ELR (cell line): Measurements from ENCODE around the gene LRRFIP1.
"Not testable (repeated sequence)": the region's sequence is repeated elsewhere in the genome, so short reads cannot be mapped to it uniquely, and the experiment has no call there.

Experiments used
- DNase-seq: peaks from one replicate; pipeline ENCODE4 v3.0.0-alpha.2; 2015; ENCODE audit warnings: low read depth

Gene LRRFIP1

DNA sequence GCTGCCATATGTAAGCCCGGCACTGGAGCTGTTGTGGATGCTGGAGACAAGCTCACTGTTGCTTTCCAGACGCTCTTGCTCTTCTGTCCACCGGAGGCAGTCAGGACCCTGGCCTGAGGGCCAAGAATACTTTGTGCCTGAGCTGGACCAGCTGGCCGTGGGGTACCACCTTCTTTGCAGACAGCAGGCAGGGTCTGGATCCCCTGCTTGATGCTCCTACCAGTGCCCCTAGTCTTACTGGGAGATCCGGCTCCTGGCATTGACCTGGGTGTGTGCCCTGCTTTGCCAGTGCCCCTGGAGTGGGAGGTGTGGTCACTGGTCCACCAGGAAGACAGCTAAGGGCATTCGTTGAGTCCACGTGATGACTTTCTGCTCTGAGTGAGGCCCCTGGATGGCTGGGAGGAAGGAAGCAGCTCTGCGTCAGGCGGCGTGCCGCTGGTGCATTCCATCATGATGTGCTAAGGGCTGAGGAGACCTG is 59.3 kb downstream of the LRRFIP1 start:
- DNase-seq, result peak; percentile 57

DNA sequence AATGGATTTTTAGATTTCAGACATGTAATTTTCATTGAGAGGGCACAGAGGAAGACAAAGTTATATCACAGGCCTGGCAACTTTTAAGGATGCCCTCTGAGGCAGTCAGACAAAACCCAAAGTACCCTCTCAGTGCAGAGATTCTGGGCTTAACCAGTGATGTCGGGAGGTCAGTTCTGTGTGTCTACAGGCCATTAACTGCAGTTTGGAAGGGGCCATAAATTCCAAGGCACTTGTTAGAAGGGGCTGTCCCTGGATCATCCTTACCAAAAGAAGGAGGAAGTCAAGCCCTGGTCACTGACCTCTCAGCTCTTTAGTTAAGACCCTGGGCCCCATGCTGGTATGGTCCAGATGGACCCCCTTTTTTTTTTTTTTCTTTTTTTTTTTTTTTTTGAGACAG is 60.7 kb downstream of the LRRFIP1 start:
- DNase-seq, result peak; percentile 40

DNA sequence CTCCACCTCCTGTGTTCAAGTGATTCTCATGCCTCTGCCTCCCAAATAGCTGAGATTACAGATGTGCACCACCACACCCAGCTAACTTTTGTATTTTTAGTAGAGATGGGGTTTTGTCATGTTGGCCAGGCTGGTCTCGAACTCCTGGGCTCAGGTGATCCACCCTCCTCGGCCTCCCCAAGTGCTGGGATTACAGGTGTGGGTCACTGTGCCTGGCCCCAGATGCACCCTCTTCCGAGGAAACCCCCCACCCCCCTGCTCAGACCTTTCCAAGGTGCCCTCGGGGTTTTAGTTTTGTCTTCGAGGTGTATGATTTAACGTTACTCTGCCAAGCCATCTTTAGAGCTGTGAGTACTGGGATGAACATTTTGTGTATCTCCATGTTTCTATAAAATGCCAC is 61.2 kb downstream of the LRRFIP1 start:
- DNase-seq, result not testable (repeated sequence)

GRCh38 chr2:237689336-237690131 is 62.1 kb downstream of the LRRFIP1 start:
- DNase-seq, result no peak

DNA sequence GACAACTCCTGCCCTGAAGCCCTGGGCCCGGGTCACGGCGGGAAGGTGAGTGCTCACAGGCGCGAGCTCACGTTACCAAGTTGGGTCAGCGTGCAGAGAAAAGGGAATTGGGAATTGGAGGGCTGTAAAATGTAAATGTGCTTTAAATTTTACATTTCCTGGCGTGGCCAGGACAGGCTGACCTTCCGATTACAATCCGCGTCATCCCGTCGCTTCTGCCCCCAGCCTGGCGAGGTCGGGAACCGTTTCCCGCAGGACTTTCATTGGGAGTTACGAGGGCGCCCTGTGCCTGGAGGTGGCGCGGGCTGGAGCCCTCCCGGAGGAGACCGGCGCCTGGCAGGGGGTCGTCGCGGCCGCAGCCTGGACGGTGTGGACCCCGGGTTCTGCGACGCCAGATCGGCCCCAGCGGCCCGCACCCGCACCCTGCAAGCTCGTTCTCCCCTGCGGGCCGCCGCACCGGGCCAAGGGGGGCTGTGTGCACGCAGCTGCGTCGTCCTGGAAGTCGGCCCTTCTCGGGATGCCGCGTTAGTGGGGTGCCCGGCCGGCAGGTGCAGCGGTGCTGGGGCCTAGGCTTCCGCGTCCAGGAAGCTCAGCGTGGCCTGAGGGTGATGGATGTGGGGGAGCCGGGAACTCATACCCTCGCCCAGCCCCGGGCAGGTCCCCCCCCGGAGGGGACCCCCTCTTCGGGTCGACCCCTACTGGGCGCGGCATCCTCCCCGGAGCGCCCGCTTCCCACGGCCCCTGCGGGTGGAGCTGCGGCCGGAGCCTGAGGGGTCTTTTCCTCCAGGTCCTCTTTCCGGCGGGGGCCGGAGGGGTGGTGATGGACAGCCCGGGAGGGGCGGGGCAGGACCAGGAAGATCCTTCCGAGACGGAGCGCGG is 63.9 kb downstream of the LRRFIP1 start:
- no peak for DNase-seq

DNA sequence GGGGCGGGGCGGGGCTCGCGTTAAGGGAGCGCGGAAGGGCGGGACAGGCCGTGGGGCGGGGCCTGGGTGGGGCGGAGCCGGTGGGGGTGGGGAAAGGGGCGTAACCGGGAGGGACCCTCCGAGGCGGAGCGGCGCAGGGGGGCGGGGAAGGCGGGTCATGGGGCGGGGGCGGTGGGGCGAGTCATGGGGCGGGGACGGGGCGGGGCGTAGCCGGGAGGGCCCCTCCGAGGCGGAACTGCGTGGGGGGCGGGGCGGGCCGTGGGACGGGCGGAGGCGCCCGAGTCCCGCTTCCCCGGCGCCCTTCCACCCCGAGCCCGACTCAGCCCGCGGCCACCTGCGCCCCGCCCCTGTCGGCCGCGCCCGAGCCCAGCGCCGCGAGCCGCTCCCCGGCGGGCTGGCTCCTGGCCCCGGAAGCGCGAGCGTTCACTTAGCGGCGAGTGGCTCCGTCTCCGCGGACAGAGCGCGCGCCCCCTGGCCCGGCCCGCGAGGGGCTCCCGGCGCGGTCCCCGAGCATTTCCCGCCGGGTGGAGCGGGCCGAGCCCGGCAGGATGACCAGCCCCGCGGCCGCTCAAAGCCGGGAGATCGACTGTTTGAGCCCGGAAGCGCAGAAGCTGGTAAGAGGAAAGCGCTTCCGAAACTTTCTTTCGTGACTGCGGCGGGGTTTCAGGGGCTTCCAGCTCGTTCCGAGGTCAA is 64.7 kb downstream of the LRRFIP1 start:
- DNase-seq, result peak; percentile 95

- peak; percentile 60 for DNase-seq
Observed at GRCh38 chr2:237692601-237693290, 65.4 kb downstream of the LRRFIP1 start.

DNA sequence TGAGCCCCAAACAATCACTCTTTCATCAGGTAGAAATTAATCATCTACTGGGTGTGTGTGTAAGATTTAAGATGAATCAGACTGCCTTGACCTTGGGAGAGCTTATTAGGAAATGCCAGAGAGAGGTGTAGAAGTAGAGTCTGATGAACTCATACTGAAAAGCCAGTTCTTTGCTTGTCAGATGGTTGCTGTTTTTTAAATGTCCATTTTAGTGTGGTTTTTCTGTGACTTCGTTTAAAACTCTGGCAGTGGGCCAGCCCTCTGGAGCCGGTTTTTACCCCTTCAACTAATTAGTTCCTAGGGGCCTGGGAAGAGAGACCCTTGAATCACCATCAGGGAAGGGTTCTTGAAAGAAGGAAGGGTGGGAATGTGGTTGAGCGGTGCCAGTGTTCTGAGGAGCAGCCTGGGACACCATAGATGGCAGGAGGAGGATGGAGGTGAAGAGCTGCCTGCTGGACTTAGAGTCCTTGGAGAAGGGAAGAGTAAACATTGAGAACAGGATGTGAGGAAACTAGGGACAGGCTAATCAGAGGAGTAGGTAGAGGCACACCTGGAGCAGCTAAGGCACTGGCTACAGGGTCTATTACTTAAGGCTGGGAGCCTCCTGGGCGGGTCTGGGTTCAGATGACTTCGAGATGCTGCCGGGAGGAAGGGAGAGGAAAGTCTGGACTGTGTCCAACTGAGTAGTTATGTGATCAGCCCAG is 66.1 kb downstream of the LRRFIP1 start:
- peak; percentile 87 for DNase-seq

DNA sequence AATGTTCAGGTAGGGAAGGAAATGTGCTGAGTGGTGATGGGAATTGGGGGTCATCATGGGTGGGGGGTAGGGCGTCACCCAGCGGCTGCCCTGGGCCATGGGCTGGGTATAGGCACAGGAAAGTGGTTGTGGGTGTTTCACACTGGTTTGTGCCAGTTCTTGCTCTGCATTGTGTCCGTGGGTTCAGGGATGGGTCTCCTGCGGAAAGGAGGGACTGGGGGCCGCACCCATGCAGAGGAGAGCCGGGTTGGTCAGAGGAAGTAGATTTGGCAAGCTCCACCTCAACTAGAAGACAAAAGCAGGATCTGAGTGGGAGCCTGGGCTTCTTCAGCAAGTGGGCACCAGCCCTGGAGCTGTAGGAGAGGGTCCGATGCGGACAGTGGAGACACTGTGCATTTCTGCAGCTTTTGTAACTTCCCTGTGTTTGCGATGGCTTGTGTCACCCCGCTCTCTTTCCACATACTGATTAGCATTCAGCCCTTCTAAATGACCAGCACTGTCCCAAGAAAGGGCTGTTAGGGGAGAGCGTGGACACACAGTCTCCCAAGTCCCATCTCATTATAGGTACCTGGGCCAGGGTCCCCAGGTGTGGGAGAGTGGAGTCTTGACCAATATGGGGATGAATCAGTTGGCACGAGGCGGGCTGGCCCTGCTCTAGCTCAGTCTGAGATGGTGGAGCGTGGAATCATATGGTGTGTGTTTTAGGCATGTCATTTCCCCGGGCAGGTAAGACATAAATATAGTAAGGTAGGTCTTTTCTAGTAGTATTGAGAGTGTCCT is 67.2 kb downstream of the LRRFIP1 start:
- no peak for DNase-seq

DNA sequence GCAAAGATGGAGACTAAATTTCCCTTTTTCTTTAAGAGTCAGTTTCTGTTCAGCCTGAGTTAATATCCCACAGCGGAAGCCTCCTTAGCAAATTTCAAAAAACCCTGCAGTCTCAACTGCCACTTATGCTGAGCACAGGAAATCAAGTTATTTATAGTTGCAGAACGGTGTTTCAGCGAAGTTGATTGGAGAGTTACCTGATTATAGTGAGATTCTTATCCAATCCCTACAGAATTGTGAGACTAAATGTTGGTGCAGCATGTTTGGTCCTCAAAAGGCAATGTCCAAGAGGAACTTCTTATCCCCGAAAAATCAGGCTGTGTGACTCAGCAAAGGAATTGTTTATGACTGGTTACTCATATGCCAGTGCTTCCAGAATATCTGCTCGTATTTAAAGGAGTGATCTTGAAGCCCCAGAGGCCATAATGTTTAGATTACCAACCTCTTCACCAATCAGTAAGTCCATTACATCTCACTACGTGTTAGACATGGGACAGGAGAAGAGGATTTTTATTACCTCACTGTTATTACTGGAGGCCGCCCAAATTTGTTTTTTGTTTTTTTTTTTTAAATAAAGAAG is 67.9 kb downstream of the LRRFIP1 start:
- DNase-seq, result peak; percentile 98

DNA sequence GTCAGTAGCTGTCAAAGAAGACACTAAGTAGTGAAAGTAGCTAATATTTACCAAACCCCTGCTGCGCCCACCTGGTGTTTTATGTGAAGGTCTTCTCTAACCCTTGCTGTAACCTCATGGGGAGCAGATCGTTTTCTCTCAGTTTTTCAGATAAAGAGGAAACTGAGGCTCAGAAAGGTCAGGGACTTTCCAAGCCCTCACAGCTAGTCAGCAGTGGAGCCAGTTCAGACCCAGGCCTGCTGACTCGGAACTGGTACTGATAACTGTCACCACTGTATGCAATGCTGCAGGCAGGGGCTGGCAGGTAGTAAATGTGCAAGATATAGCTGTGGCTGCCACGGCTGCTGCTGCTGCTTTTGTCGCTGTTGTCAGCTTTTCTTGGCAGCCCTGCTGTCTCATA is 69.1 kb downstream of the LRRFIP1 start:
- no peak for DNase-seq

DNA sequence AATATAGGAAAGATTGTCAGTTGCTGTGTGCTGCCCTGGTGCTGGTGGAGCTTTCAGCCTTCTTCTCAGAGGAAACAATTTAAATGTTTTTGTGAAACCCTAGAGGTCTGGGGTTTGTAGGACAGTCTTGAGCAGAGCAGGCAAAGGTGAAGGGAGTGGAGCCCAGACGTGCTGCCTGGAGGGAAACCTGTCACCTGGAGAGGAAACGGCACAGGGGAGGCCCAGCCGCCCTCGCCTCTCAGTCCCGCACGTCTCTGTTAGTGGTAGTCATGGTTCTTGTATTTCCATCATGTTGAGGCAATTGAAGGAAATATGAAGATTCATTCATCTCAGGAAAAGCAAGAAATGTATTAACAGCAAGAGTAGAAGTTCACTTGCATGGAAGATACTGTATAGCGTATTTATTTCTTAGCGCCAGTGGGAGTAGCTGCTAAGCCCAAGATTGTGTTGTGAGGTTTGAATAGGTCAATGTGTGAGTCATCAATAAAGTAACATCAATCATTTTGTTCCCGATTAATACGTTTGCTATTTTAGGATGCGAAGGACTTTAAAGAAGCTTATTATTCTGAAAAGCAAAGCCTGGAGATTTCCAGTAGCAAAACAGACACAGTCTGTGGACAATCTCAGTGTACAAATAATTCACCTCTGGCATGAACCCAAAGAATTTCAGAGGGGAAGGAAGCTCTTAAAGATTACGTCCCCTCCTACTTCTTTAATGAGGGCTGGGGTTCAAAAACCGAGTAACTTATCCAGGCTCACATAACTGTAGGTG is 70.4 kb downstream of the LRRFIP1 start:
- DNase-seq, result no peak

DNA sequence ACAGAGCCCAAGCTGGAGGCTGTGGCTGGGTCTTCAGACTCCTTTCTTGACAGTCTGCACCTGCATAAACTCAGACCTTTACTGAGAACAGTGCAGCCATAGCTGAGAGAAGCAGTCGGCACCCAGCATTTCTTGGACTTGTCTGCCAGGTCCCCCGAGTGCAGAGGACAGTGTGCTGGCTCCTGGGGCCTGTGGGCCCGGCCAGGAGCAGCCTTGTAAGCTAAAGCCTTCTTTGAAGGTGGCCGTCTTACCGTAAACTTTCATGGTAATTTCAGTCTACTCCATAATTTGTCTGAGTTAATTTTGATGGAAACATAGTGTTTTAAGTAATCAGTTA is 70.9 kb downstream of the LRRFIP1 start:
- DNase-seq, result no peak

- DNase-seq, result no peak
Observed at GRCh38 chr2:237699870-237700511, 72.6 kb downstream of the LRRFIP1 start.

- DNase-seq, result peak; percentile 75
Observed at GRCh38 chr2:237700512-237701032, 73.2 kb downstream of the LRRFIP1 start.

GRCh38 chr2:237701033-237701858 is 73.9 kb downstream of the LRRFIP1 start:
- DNase-seq, result no peak

DNA sequence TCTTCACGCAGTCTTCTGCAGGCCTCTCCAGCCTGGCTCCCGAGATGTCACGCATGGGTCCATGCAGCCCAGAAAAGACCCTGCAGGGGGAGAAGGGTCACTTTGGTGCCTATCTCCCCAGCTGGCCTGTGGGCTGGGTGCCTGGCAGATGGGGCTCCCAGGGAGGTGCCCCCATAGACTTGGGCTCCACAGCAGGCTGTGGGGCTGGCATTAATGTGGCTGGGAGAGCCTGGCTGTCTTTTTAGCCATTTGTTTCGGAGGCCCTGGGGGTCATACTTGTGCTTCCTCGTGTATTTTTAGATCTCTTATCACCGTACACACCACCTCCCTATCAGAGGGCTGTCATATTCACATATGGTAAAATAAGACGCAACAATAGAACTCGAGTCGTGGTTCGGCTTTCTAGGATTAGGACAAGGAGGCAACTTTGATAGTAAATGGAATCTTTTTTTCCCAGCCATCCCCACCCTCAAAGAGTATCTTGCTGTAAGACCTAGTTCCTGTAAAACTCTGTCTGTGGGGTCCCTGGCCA is 74.5 kb downstream of the LRRFIP1 start:
- DNase-seq, result no peak
